ENCODE data around the gene SH3RF1.

The SH3RF1 gene

GRCh38 chr4:169274033-169274432, 3.3 kb upstream of the SH3RF1 start:
- DNase-seq = no peak

GRCh38 chr4:169272265-169272886, 1.6 kb upstream of the SH3RF1 start:
- DNase-seq = no peak

- DNase-seq = no peak
These were observed 894 bp upstream of the SH3RF1 start for GRCh38 chr4:169271692-169272007.

GRCh38 chr4:169269916-169270809, 593 bp downstream of the SH3RF1 start:
- DNase-seq = no peak

- no peak for DNase-seq
These were observed 1.6 kb downstream of the SH3RF1 start for GRCh38 chr4:169268951-169269760.

- DNase-seq = no peak
These were observed 3.7 kb downstream of the SH3RF1 start for GRCh38 chr4:169267070-169267469.

GRCh38 chr4:169266661-169267060, 4.1 kb downstream of the SH3RF1 start:
- DNase-seq = no peak

- DNase-seq = no peak
These were observed 4.7 kb downstream of the SH3RF1 start for GRCh38 chr4:169266081-169266480.

GRCh38 chr4:169263791-169264392, 6.9 kb downstream of the SH3RF1 start:
- DNase-seq = no peak

GRCh38 chr4:169260217-169260866, 10.4 kb downstream of the SH3RF1 start:
- DNase-seq = no peak

- DNase-seq = no peak
These were observed 11.5 kb downstream of the SH3RF1 start for GRCh38 chr4:169259271-169259670.

- DNase-seq = no peak
These were observed 12.6 kb downstream of the SH3RF1 start for GRCh38 chr4:169258141-169258540.

- no peak for DNase-seq
These were observed 13.6 kb downstream of the SH3RF1 start for GRCh38 chr4:169256856-169257761.

- DNase-seq = no peak
These were observed 14.6 kb downstream of the SH3RF1 start for GRCh38 chr4:169256101-169256612.

- DNase-seq = no peak
These were observed 16.2 kb downstream of the SH3RF1 start for GRCh38 chr4:169254546-169254983.

- no peak for DNase-seq
These were observed 16.9 kb downstream of the SH3RF1 start for GRCh38 chr4:169253904-169254303.

GRCh38 chr4:169253113-169253671, 17.6 kb downstream of the SH3RF1 start:
- no peak for DNase-seq

GRCh38 chr4:169252339-169253112, 18.2 kb downstream of the SH3RF1 start:
- no peak for DNase-seq

- no peak for DNase-seq
These were observed 19.2 kb downstream of the SH3RF1 start for GRCh38 chr4:169251291-169252235.

Measured in NCI-H2029 treated with DMSO at 0.1 percent for 48 hours (cell line).